ENCODE measurements around the gene IQCB1.

- TF ChIP-seq, protein P1, sequence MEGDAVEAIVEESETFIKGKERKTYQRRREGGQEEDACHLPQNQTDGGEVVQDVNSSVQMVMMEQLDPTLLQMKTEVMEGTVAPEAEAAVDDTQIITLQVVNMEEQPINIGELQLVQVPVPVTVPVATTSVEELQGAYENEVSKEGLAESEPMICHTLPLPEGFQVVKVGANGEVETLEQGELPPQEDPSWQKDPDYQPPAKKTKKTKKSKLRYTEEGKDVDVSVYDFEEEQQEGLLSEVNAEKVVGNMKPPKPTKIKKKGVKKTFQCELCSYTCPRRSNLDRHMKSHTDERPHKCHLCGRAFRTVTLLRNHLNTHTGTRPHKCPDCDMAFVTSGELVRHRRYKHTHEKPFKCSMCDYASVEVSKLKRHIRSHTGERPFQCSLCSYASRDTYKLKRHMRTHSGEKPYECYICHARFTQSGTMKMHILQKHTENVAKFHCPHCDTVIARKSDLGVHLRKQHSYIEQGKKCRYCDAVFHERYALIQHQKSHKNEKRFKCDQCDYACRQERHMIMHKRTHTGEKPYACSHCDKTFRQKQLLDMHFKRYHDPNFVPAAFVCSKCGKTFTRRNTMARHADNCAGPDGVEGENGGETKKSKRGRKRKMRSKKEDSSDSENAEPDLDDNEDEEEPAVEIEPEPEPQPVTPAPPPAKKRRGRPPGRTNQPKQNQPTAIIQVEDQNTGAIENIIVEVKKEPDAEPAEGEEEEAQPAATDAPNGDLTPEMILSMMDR (IDR thresholded peaks at IDR 0.05; ENCODE audit: insufficient read depth, low read length, poor library complexity, severe bottlenecking), result no peak
- no peak for TF ChIP-seq EZH2phosphoT487 (conservative IDR thresholded peaks at IDR 0.05; ENCODE audit: low read length)
Observed at GRCh38 chr3:121822973-121823372, 11.9 kb downstream of the IQCB1 start.
